ENCODE measurements around the gene SLC35G4.
"Not testable (repeated sequence)": the region's sequence is repeated elsewhere in the genome, so short reads cannot be mapped to it uniquely, and the experiment has no call there.

SLC35G4 gene

GRCh38 chr18:11614042-11614441 lies 4.6 kb downstream of the SLC35G4 start:
- DNase-seq = not testable (repeated sequence)

- DNase-seq = not testable (repeated sequence)
These were observed 5.6 kb downstream of the SLC35G4 start for GRCh38 chr18:11614981-11615380.

GRCh38 chr18:11647310-11647709 lies 37.9 kb downstream of the SLC35G4 start:
- DNase-seq = not testable (repeated sequence)

- not testable (repeated sequence) for DNase-seq
These were observed 38.4 kb downstream of the SLC35G4 start for GRCh38 chr18:11647804-11648203.

- no peak for DNase-seq
These were observed 40.4 kb downstream of the SLC35G4 start for GRCh38 chr18:11649839-11650238.

GRCh38 chr18:11651899-11652298 lies 42.5 kb downstream of the SLC35G4 start:
- no peak for DNase-seq

GRCh38 chr18:11653521-11653920 lies 44.1 kb downstream of the SLC35G4 start:
- DNase-seq = no peak

GRCh38 chr18:11654736-11655605 lies 45.6 kb downstream of the SLC35G4 start:
- DNase-seq = peak; percentile 15

GRCh38 chr18:11655606-11655932 lies 46.2 kb downstream of the SLC35G4 start:
- DNase-seq = no peak

- no peak for DNase-seq
These were observed 47.8 kb downstream of the SLC35G4 start for GRCh38 chr18:11657152-11657551.

- DNase-seq = no peak
These were observed 48.2 kb downstream of the SLC35G4 start for GRCh38 chr18:11657554-11657953.

GRCh38 chr18:11658019-11658418 lies 48.6 kb downstream of the SLC35G4 start:
- no peak for DNase-seq

GRCh38 chr18:11658989-11659388 lies 49.6 kb downstream of the SLC35G4 start:
- no peak for DNase-seq
